Ascending aorta (tissue), 2 donors: ENCODE results near the gene NKD1. TPM values are rescaled to one million over a fixed set of nuclear protein-coding genes. Genes with fewer than 3 reads are reported as not detected.
A peak's percentile ranks its signal among the peaks of the same experiment; 100 is the strongest.

ENCODE experiments used
- DNase-seq, 2 donors: peaks; one replicate each; pipeline ENCODE4 v3.0.0-alpha.2; 2019; ENCODE audit warnings: low spot score in 2 of 2
- H3K27ac ChIP-seq, 2 donors: fragments of 200-600 bp; sonication (generic); one replicate each; pipeline ENCODE4 v1.5.1; 2016 to 2017; ENCODE audit warnings: mild to moderate bottlenecking in 1 of 2
- H3K27me3 ChIP-seq: fragments of 200-600 bp; sonication (generic); one replicate; pipeline ENCODE4 v1.5.1; 2017
- H3K36me3 ChIP-seq, 2 donors: fragments of 200-600 bp; sonication (generic); one replicate each; pipeline ENCODE4 v1.5.1; 2016
- H3K4me1 ChIP-seq, 2 donors: fragments of 200-600 bp; sonication (generic); one replicate each; pipeline ENCODE4 v1.5.1; 2016 to 2017; ENCODE audit warnings: mild to moderate bottlenecking in 1 of 2
- H3K4me3 ChIP-seq, 2 donors: fragments of 200-600 bp; sonication (generic); one replicate each; pipeline ENCODE4 v1.5.1; 2016 to 2017; ENCODE audit warnings: mild to moderate bottlenecking in 1 of 2
- H3K9me3 ChIP-seq, 2 donors: fragments of 200-600 bp; sonication (generic); one replicate each; pipeline ENCODE4 v1.5.1; 2016
- intact Hi-C: fragments of 100-400 bp; cut with DNase I; formaldehyde crosslinking; loops from one replicate; pipeline ENCODE4 v1.15.1; 2023
- total RNA-seq: library from RNA; depleted of rRNA; stranded (reverse); fragments of >200 nt; gene quantifications from one replicate; pipeline ENCODE4 v1.1.0, GENCODE V29; 2016
- TF ChIP-seq, protein P1 (sequence below), 3 experiments: fragments of 200-600 bp in 2 of 3; fragments of 450-650 bp in 1 of 3; sonication (generic) in 2 of 3; IDR thresholded peaks; one replicate each; pipeline ENCODE4 v1.5.1; 2016 to 2019; ENCODE audit warnings: antibody characterized with exemption in 3 of 3, mild to moderate bottlenecking in 1 of 3, moderate library complexity in 1 of 3

The NKD1 gene
- total RNA-seq, 1 donor from 2014 or later: 33.2 TPM

DNA sequence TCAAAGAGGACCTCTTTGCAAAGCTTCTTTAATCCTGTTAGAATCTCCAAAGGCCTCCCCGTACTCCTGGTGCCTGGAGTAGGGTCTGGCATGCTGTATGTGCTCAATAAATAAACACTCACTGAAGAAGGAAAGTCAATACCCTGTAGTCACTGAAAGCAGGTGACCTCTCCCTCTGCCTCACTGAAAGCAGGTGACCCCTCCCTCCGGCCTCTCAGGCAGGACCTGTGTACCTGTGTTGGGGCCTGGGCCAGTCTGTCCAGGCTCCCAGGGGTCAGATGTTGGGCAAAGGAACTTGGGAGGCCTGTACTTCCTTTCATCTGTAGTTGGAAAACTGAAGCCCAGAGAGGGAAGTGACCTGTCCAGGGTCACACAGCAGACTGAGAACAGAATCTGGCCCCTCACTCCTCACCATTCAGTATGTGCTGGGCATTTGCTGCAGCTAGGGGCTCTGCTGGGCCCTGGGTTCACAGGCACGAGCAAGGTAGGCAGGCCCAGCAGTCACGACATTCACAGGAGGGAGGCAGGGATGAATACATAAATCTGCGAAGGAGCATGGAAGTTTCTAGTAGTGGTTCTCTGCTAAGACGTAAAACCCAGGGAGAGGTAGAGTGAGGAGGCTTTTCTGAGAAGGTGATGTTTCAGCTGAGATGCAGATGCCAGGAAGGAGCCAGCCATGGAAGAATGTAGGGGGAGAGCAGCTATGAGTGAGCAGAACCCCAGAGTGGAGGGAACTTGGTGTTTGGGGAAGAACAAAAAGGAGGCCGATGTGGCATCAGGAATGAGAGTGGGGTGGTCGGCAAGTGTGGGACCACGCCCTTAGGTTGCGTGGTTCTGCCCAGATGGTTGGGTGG lies 64.0 kb downstream of the NKD1 start:
- no peaks in the 10 kb centered on the region for H3K27me3 ChIP-seq
- DNase-seq: no peak
- H3K36me3 ChIP-seq: peaks cover 15 to 19% of the 10 kb centered on the region in 2 donors
- no peak overlapping the region for H3K4me3 ChIP-seq
- intact Hi-C loops: no loop called here
- peak overlapping the region; percentile 79 for H3K27ac ChIP-seq
- H3K9me3 ChIP-seq: no peaks in the 10 kb centered on the region
- H3K4me1 ChIP-seq: peaks cover 10 to 34% of the 10 kb centered on the region in 2 donors
- TF ChIP-seq, protein P1, sequence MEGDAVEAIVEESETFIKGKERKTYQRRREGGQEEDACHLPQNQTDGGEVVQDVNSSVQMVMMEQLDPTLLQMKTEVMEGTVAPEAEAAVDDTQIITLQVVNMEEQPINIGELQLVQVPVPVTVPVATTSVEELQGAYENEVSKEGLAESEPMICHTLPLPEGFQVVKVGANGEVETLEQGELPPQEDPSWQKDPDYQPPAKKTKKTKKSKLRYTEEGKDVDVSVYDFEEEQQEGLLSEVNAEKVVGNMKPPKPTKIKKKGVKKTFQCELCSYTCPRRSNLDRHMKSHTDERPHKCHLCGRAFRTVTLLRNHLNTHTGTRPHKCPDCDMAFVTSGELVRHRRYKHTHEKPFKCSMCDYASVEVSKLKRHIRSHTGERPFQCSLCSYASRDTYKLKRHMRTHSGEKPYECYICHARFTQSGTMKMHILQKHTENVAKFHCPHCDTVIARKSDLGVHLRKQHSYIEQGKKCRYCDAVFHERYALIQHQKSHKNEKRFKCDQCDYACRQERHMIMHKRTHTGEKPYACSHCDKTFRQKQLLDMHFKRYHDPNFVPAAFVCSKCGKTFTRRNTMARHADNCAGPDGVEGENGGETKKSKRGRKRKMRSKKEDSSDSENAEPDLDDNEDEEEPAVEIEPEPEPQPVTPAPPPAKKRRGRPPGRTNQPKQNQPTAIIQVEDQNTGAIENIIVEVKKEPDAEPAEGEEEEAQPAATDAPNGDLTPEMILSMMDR (IDR thresholded peaks at IDR 0.05): no peak

DNA sequence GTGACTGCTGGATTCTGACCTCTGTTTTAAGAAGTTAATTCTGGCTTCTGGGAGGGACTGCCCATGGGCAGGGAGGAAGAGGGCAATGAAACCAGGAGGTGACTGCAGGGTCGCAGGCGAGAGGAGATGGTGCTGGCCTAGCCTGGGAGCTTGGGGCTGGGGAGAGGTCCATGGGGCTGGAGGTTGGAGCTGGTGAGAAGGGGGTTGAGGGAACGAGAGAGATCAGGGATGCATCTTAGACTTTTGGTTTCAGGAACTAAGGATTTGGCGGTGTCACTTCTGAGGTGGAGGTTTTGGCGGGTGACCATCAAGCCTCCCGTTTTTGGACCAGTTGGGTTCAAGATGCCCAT lies 64.6 kb downstream of the NKD1 start:
- intact Hi-C loops: no loop called here
- TF ChIP-seq, protein P1 (IDR thresholded peaks at IDR 0.05): no peak
- H3K9me3 ChIP-seq: no peaks in the 10 kb centered on the region
- H3K4me3 ChIP-seq: no peak overlapping the region
- H3K36me3 ChIP-seq: peaks cover 19 to 22% of the 10 kb centered on the region in 2 donors
- H3K27me3 ChIP-seq: no peaks in the 10 kb centered on the region
- peak overlapping the region; percentile 79 for H3K27ac ChIP-seq
- H3K4me1 ChIP-seq: peaks cover 10 to 34% of the 10 kb centered on the region in 2 donors
- no peak for DNase-seq

DNA sequence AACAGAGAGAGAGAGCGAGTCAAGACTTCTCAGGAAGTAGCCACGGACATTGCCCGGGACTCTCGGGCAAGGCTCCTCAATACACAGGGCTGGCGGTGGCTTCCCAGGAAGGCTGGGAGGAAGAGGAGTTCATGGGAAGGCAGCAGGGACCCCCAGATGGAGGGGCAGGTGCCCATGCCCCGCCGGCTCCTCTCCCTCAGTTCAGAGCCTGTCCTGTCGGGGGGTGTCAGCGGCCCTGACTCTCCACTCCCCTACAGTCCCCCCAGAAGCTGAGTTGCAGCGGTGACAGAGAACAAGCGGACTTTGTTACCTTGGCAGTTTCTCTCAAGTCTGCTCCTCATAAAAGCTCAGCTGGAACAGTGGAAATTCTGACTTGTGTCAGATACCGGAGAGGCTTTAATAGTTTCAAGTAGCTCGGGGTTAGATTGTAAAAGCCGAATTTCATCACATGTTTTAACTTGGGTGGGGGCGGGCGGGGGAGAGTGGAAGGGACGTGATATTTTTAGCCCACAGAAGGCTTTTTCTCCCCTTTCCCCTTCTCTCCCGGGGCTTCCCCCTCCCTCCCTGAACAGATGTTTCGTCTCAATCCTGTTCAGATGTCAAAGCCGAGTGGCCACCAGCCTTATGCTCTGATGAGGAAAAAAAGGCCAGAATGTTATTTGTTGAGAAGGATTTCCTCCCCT lies 65.2 kb downstream of the NKD1 start:
- DNase-seq: no peak
- Histone ChIP-seq H3K27me3 (no peaks in the 10 kb centered on the region), H3K4me1 (peaks cover 10 to 34% of the 10 kb centered on the region in 2 donors), H3K9me3 (no peaks in the 10 kb centered on the region), H3K4me3 (peak overlapping the region in 1 of 2 donors; percentile 23), H3K27ac (peak overlapping the region; percentile 79), H3K36me3 (peaks cover 21 to 23% of the 10 kb centered on the region in 2 donors)
- intact Hi-C loops: no loop called here
- TF ChIP-seq, protein P1 (IDR thresholded peaks at IDR 0.05): no peak

DNA sequence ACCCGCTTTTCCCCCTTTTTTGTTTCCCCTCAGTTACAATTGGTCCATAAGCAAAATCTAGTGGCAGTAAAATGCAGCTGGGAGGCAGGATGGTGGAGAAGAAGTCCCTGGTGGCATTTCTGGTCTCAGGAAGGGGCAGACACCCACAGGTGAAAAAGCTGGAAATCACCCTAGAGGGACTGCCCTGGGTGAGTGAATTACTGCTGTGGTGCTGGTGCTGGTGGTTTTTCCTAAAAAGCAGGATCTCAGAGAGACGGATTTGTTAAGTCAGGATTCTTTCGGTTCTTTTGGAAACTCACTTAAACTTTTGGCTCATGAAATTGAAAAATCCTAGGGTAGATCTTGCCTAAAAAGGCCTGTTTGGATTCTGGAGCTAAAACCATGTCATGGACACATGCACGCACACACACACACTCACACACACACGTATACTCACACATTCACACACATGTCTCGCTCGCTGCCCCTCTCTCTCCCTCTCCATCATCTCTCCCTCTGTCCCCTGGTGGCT lies 65.8 kb downstream of the NKD1 start:
- no peaks in the 10 kb centered on the region for H3K9me3 ChIP-seq
- no peaks in the 10 kb centered on the region for H3K27me3 ChIP-seq
- TF ChIP-seq, protein P1 (IDR thresholded peaks at IDR 0.05): no peak
- peaks cover 10 to 34% of the 10 kb centered on the region in 2 donors for H3K4me1 ChIP-seq
- peaks cover 18 to 21% of the 10 kb centered on the region in 2 donors for H3K36me3 ChIP-seq
- H3K4me3 ChIP-seq: peak overlapping the region in 1 of 2 donors; percentile 23
- no peak for DNase-seq
- peak overlapping the region; percentile 79 for H3K27ac ChIP-seq
- intact Hi-C loops: no loop called here

DNA sequence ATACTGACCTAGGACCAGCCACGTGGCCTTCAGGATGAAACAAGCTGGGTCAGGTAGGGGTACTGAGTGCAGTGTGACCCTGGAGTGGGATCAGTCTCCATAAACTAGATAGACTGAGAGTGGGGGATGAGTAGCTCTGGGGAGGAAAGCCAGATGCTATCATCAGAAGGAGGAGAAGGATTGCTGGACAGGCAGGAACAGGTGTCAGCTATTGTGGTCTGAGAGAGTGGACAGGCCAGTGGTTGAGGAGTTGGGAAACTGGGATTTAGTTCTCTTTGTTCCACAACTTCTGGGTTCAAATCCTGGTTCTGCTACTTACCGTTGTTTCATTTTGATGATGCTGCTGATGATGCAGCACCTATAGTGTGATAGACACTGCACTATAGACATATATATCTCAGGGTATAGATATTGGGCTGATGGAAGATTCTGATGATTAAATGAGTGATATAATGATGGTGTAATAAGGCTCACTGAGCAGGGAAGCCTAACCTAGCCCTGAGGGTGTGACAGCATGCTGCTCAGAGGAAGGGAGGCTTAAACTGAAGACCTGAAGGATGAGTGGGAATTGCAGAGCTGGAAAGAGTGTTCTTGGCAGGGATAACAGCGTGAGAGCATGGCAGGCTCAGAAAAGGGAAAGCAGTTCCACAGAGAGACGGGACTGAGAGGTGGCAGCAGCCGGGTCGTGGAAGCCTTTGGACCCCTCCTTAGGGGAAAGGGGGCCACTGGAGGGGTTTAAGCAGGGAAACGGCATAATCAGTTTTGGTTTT lies 66.9 kb downstream of the NKD1 start:
- no peaks in the 10 kb centered on the region for H3K27me3 ChIP-seq
- H3K4me3 ChIP-seq: no peak overlapping the region
- H3K9me3 ChIP-seq: no peaks in the 10 kb centered on the region
- peak overlapping the region in 1 of 2 donors; percentile 79 for H3K27ac ChIP-seq
- peaks cover 11 to 16% of the 10 kb centered on the region in 2 donors for H3K36me3 ChIP-seq
- TF ChIP-seq, protein P1 (IDR thresholded peaks at IDR 0.05): no peak
- no peak for DNase-seq
- intact Hi-C loops: no loop called here
- peaks cover 10 to 30% of the 10 kb centered on the region in 2 donors for H3K4me1 ChIP-seq
